ENCODE data around the gene OR6S1.

GRCh38 chr14:20611277-20611676, 30.2 kb downstream of the OR6S1 start:
- no peak for TF ChIP-seq CTCF (IDR thresholded peaks at IDR 0.05)
- no peak for TF ChIP-seq POLR2A (IDR thresholded peaks at IDR 0.05)
